ENCODE measurements around the gene ANKH. TPM values are rescaled to one million over a fixed set of nuclear protein-coding genes. Genes with fewer than 3 reads are reported as not detected.

The ANKH gene
- total RNA-seq, 2 experiments from 2014 or later: 123 to 128 TPM

DNA sequence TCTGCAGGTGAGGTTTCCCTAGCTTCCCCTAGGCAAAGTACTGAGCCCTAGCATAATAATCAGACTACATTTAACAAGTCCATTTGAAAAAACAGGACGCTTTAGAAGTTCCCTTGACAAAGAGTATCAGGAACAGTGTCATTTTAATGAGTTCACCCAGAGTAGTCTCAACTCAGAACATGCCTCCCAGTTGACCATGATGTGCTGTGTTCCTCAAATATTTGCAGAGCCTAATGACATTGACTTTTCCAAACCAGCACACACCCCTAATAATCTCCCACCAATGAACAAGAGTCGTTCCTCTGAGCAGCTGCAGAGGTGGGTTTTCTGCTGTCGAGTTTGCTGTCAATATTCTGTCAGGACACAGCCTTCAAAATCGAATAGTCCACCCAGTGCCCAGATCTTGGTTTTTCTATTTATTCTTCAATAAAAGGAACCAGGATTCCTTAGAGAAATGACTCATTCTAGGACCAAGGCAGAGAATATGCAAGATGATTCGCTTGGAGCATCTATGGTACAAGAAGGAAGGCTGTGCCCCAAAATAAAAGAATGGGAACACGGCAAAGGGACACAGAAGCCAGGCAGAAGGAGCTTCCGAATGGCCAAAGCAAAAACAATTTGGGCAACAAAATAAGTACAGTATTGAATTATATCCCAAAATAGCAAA, 149.5 kb downstream of the ANKH start:
- H3K27ac Mint-ChIP-seq: no peak overlapping the region
- intact Hi-C loops (cut with micrococcal nuclease): loop anchor here (2.0 to 5.0 kb wide), 3 partner anchors 15 to 205 kb away; partner anchors contain the start of gene OTULIN
- POLR2A ChIA-PET: no interaction called here
- peaks cover 46% of the 10 kb centered on the region for H3K4me1 Mint-ChIP-seq (ENCODE audit: low read depth)
- DNase-seq: no peak
- no peak overlapping the region for H3K4me3 Mint-ChIP-seq
- CTCF ChIA-PET: interaction anchor here (1.4 to 9.6 kb wide), 2 partner anchors 36 to 283 kb away, joined by 6 to 171 read pairs; no protein-coding TSS in a partner anchor
- no peaks in the 10 kb centered on the region for H3K9me3 Mint-ChIP-seq
- H3K27me3 Mint-ChIP-seq: no peaks in the 10 kb centered on the region
- H3K36me3 Mint-ChIP-seq: peaks cover 50% of the 10 kb centered on the region

DNA sequence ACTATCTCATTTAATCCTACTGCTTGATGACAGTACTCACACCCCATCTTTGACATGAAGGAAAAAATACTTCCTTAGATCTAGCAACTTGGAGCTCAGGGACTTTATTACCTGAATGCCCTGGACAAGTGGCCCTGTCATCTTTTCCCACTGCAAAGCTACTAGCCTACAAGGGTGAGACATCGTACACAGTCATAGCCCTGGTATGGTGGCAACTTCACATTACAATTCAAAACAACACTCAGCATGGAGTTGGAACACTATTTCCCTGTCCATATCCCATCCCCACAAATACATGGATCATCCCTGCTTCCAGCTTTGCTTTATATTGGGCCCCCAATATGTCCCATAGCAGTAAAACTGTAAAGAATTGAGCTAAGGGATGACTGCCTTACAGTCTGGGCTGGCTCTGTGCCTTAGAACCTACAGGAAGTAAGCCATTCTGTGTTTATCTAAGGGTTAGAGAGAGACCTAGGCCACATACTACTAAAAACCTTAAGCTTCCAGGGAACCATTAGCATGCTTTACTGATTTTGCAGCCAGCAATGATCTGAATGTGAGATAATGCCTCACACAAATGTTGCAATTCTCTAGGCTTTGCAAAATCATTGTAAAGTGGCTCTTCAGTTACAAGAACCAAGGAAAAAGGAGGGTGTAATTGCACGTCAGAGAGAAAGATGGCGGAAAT, 151.2 kb downstream of the ANKH start:
- ChIA-PET POLR2A (no interaction called here), CTCF (interaction anchor here (1.2 to 3.4 kb wide), 6 partner anchors 7 to 283 kb away, joined by 3 to 14 read pairs (median 4); no protein-coding TSS in a partner anchor)
- intact Hi-C loops (cut with micrococcal nuclease): loop anchor here (5.0 kb wide), 1 partner anchor 207 kb away; no protein-coding TSS in a partner anchor
- Mint-ChIP-seq H3K27me3 (no peaks in the 10 kb centered on the region), H3K36me3 (peaks cover 52% of the 10 kb centered on the region), H3K4me3 (no peak overlapping the region), H3K27ac (peak overlapping the region; percentile 19), H3K4me1 (ENCODE audit: low read depth) (peaks cover 46% of the 10 kb centered on the region), H3K9me3 (no peaks in the 10 kb centered on the region)
- DNase-seq: no peak

DNA sequence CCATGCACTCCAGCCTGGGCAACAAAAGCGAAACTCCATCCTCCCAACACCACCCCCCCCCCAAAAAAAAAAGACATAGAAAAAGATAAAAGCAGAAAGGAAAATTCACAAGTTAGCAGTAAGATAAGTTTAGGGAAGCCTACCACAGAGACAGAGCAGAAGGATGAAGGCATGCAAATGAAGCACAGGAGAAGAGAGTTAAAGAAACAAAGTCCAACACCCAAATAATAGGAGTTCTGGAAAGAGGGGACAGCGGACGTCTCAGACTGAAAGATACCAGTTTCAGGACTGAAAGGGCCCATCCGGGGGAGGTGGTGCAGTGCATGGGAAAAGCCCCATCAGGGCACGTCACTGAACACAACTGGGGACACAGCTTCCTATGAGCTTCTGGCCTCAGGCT, 152.8 kb downstream of the ANKH start:
- ChIA-PET CTCF (interaction anchor here (1.5 to 3.4 kb wide), 2 partner anchors 9 to 11 kb away, joined by 3 to 14 read pairs; no protein-coding TSS in a partner anchor), POLR2A (no interaction called here)
- no peaks in the 10 kb centered on the region for H3K9me3 Mint-ChIP-seq
- no peaks in the 10 kb centered on the region for H3K27me3 Mint-ChIP-seq
- no peak overlapping the region for H3K4me3 Mint-ChIP-seq
- intact Hi-C loops (cut with micrococcal nuclease): no loop called here
- peak; percentile 14 for DNase-seq
- peaks cover 42% of the 10 kb centered on the region for H3K4me1 Mint-ChIP-seq (ENCODE audit: low read depth)
- H3K36me3 Mint-ChIP-seq: peaks cover 45% of the 10 kb centered on the region
- H3K27ac Mint-ChIP-seq: no peak overlapping the region

DNA sequence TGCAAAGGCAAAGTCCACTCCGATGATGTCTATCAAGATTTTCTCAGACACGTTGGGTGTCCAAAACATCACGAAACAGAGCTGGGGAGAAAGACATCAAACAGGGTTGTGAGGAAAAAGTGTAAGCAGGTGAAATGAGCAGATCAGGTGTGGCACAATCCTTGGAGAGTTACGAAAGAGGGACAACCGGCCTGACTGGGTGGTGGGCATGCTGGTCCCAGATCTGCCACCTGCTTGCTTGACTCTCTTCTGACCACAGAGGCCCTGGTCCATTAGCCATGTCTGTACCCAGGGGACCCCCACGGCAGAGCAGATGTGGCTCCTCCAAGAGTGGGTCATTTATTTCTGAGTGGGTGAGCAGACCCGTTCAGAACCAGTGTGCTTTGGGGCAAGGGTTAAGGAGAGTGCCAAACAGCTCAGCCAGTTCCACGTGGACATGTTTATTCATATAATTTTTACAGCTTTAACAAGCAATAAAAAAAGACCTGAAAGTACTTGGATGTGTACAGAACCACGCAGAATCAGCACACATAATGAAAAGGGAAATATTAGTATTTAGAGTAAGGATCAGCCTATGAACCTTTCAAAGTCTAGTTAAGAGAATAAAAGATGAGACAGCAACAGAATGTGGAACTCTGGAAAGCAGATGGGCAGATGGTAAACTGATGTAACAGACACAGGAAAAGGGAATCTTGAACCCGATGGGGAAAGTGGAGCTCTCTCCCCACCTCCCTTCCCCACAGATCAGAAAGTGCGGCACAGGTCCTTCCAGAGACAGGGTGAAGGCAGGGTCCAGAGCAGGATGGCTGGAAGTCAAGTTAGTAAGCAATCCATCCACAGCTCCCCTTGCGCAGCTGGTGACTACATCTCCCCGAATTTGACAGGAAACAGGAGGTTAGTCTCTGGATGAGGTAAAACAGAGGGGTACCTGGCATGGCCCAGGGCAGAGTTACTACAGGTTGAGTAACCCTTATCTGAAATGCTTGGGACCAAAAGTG, 154.5 kb downstream of the ANKH start:
- peaks cover 45% of the 10 kb centered on the region for H3K36me3 Mint-ChIP-seq
- H3K27ac Mint-ChIP-seq: peak overlapping the region; percentile 2

DNA sequence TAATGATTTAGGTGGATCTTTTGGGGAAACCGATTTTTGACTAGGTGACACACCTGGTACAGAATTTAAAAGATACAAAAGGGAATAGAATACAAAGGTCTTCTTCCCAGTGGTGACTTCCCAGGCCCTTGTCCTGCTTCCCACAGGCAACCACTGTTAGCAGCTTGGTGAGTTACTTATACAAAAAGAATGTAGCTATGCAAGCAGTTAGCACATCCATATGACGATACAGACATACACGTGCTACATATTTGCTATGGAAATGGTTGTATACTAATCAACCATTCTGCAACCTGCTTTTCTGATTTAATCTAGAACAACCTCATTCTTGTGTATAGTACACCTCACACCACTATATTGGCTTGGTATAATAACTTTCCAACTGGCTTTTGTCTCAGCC, 156.1 kb downstream of the ANKH start:
- CTCF ChIA-PET: no interaction called here
- POLR2A ChIA-PET: no interaction called here
- intact Hi-C loops (cut with micrococcal nuclease): no loop called here
- no peaks in the 10 kb centered on the region for H3K27me3 Mint-ChIP-seq
- H3K36me3 Mint-ChIP-seq: peaks cover 53% of the 10 kb centered on the region
- H3K4me1 Mint-ChIP-seq (ENCODE audit: low read depth): peaks cover 16% of the 10 kb centered on the region
- no peak overlapping the region for H3K27ac Mint-ChIP-seq
- H3K4me3 Mint-ChIP-seq: no peak overlapping the region
- DNase-seq: no peak
- H3K9me3 Mint-ChIP-seq: no peaks in the 10 kb centered on the region

More for the DNA sequence above, 154.5 kb downstream of the ANKH start:
- no peaks in the 10 kb centered on the region for H3K9me3 Mint-ChIP-seq
- intact Hi-C loops (cut with micrococcal nuclease): no loop called here
- ChIA-PET POLR2A (interaction anchor here (0.6 kb wide), 1 partner anchor 158 kb away, joined by 4 read pairs; no protein-coding TSS in a partner anchor), CTCF (interaction anchor here (1.3 to 3.4 kb wide), 2 partner anchors 9 to 11 kb away, joined by 3 to 14 read pairs; no protein-coding TSS in a partner anchor)
- no peak overlapping the region for H3K4me3 Mint-ChIP-seq
- peak; percentile 7 for DNase-seq
- H3K4me1 Mint-ChIP-seq (ENCODE audit: low read depth): peaks cover 27% of the 10 kb centered on the region
- H3K27me3 Mint-ChIP-seq: no peaks in the 10 kb centered on the region

DNA sequence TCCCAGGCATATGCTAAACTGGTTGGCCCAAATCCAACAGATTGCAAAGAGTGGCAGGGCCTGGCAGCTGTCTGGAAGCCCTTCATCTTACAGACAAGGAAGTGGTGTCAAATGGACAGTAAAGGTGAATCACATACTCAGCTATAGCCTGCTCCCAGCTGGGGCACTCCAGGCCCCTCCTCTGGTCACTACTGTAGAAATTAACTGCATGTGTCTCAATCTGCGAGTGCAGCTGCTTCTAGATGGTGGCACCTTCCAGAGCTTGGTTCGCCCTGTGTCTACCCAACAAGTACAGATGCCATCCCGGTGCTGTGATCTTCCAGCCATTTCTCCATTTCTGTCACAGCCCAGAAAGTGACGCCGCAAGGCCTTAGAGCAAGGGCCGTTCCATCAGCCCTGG, 156.9 kb downstream of the ANKH start:
- POLR2A ChIA-PET: no interaction called here

DNA sequence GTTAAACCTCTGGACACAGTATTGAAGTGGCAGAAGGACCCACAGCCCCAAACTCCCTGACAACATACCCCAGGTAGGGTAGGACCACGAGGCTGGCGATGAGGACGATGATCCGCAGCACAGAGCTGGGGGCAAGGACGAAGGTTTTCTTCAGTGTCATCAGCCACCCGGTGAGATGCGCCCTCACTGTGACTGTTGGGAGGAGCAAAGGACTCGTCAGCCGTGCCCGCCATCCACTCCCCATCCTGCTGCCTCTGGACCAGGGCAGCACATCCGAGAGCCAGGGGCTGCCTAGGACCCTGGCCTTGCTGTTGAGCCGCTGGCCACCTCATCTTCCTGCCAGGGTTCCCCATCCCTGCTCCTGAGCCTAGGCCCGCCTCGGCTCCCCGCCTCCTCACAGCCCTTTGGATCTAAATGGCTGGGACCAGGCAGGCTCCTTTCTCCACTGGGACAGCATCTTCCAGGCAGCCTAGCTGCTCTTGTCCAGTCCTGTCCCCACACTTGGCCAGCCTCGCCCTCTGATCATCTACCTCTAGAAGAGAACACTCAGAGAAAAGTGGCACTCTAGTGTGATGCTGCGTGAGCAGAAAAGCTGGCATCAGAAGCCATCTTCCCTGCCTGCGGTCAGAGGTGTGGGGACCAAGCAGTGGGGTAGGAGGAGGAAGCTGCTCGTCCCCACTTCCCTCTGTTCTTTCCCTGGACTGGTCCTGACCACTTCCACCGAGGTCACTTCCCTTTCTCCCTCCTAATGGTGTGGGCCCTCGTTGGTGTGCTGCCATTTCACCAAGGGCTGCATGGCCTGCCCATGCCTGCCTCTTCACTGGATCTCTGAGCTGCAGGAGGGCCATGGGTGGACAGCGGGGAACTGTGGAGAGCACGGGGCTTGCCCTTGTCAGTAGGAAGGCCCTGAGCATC, 157.8 kb downstream of the ANKH start:
- intact Hi-C loops (cut with micrococcal nuclease): no loop called here
- CTCF ChIA-PET: interaction anchor here (2.0 kb wide), 1 partner anchor 13 kb away, joined by 7 read pairs; no protein-coding TSS in a partner anchor
- Mint-ChIP-seq H3K27ac (peak overlapping the region; percentile 62), H3K4me1 (ENCODE audit: low read depth) (peaks cover 11% of the 10 kb centered on the region), H3K36me3 (peaks cover 66% of the 10 kb centered on the region), H3K4me3 (no peak overlapping the region), H3K27me3 (no peaks in the 10 kb centered on the region), H3K9me3 (no peaks in the 10 kb centered on the region)
- POLR2A ChIA-PET: no interaction called here
- peak; percentile 7 for DNase-seq

More for the DNA sequence above, 156.9 kb downstream of the ANKH start:
- Mint-ChIP-seq H3K27me3 (no peaks in the 10 kb centered on the region), H3K4me1 (ENCODE audit: low read depth) (peaks cover 11% of the 10 kb centered on the region), H3K4me3 (no peak overlapping the region), H3K9me3 (no peaks in the 10 kb centered on the region), H3K27ac (no peak overlapping the region), H3K36me3 (peaks cover 60% of the 10 kb centered on the region)
- CTCF ChIA-PET: interaction anchor here (2.0 kb wide), 1 partner anchor 12 kb away, joined by 7 read pairs; no protein-coding TSS in a partner anchor
- intact Hi-C loops (cut with micrococcal nuclease): no loop called here
- DNase-seq: peak; percentile 7

DNA sequence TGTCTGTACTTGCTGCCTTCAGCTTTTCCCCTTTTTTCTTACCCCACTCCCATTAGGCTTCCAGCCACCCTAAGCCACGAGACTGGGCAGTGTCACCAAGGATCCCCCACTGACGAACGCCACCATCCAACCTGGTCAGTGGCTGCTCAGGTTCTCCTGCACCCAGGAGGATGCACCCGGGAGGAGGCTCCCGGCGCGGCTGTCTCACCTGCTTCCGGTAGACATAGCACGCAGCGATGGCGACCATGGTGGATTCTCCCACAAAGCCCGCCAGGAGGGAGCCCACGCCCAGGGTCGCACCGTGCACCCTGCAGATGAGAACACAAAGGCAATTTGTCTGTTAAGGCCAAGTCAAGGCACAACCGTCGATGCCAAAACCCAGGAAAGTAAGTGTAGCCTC, 158.9 kb downstream of the ANKH start:
- intact Hi-C loops (cut with micrococcal nuclease): no loop called here

DNA sequence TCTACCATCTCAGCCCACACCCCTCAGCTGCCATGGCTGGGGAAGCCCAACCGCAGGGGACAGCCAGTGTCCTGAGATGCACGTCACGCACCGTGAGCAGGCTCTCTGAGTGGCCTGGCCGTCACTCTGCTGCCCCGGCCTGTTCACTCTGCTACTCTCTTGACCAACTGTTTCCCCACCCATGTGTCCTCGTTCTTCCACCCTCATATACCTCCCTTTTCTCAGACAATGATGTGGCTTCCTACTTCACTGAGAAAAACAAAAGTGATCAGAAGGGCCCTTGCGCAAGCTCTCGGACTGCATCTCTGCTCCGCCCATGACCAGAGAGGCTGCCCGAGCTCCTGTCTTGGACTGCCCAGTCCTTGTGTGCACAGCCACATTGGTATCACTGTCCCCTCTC, 159.4 kb downstream of the ANKH start:
- intact Hi-C loops (cut with micrococcal nuclease): no loop called here
- H3K4me3 Mint-ChIP-seq: no peak overlapping the region
- H3K27me3 Mint-ChIP-seq: no peaks in the 10 kb centered on the region
- H3K9me3 Mint-ChIP-seq: no peaks in the 10 kb centered on the region
- DNase-seq: no peak
- ChIA-PET CTCF (interaction anchor here (1.4 kb wide), 1 partner anchor 15 kb away, joined by 4 read pairs; no protein-coding TSS in a partner anchor), POLR2A (no interaction called here)
- H3K36me3 Mint-ChIP-seq: peaks cover 75% of the 10 kb centered on the region
- peaks cover 25% of the 10 kb centered on the region for H3K4me1 Mint-ChIP-seq (ENCODE audit: low read depth)
- no peak overlapping the region for H3K27ac Mint-ChIP-seq

More for the DNA sequence above, 158.9 kb downstream of the ANKH start:
- Mint-ChIP-seq H3K27ac (no peak overlapping the region), H3K36me3 (peaks cover 74% of the 10 kb centered on the region), H3K27me3 (no peaks in the 10 kb centered on the region), H3K4me3 (no peak overlapping the region), H3K4me1 (ENCODE audit: low read depth) (peaks cover 20% of the 10 kb centered on the region), H3K9me3 (no peaks in the 10 kb centered on the region)
- POLR2A ChIA-PET: no interaction called here
- DNase-seq: peak; percentile 8
- CTCF ChIA-PET: no interaction called here

DNA sequence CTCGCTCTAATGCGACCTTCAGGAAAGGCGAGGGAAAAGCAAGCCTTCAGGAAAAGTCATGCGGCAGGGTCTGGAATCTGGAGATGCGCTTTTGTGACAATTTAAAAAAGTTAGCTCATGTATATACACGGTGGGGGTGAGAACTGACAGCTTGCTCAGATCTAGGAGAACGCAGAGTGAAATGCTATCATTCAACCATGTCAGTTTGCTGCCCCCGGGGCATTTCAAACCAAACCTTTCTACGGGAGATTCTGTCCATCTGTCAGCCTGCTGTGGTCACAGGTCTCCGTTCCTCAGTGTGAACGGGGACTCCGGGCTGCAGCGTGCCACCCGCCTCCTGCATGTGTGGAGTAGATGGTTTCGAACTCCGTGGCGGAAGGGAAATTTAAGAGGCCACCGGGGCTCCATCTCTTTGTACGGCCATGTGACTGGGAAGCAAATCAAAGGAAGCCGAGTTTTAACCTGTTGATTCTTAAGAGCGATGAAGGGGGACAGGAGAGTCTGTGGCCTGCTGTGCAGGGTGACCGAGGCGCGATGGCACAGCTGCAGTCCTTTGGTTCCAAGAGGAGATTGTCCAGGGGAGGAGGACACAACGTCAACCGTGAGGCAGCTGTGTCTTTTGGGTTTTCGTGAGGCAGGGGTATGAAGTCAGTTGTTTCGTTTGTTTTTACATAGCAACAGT, 161.1 kb downstream of the ANKH start:
- H3K27ac Mint-ChIP-seq: no peak overlapping the region

More for the DNA sequence above, 161.1 kb downstream of the ANKH start:
- DNase-seq: peak; percentile 6
- H3K36me3 Mint-ChIP-seq: peaks cover 81% of the 10 kb centered on the region
- POLR2A ChIA-PET: no interaction called here
- intact Hi-C loops (cut with micrococcal nuclease): no loop called here
- H3K9me3 Mint-ChIP-seq: no peaks in the 10 kb centered on the region
- H3K4me3 Mint-ChIP-seq: no peak overlapping the region
- CTCF ChIA-PET: no interaction called here
- no peaks in the 10 kb centered on the region for H3K27me3 Mint-ChIP-seq
- peaks cover 42% of the 10 kb centered on the region for H3K4me1 Mint-ChIP-seq (ENCODE audit: low read depth)

Measured in activated CD4-positive, alpha-beta memory T cell treated with anti-CD3 and anti-CD28 coated beads for 36 hours (primary cell).